ENCODE measurements around the gene OLFM1.

- TF ChIP-seq CTCF (IDR thresholded peaks at IDR 0.05) = no peak
- no peak for TF ChIP-seq POLR2AphosphoS5 (IDR thresholded peaks at IDR 0.05; ENCODE audit: low read depth, low read length)
- TF ChIP-seq SIN3A (IDR thresholded peaks at IDR 0.05; ENCODE audit: borderline replicate concordance, insufficient read depth, low read depth, low read length) = no peak
- TF ChIP-seq, protein P1, sequence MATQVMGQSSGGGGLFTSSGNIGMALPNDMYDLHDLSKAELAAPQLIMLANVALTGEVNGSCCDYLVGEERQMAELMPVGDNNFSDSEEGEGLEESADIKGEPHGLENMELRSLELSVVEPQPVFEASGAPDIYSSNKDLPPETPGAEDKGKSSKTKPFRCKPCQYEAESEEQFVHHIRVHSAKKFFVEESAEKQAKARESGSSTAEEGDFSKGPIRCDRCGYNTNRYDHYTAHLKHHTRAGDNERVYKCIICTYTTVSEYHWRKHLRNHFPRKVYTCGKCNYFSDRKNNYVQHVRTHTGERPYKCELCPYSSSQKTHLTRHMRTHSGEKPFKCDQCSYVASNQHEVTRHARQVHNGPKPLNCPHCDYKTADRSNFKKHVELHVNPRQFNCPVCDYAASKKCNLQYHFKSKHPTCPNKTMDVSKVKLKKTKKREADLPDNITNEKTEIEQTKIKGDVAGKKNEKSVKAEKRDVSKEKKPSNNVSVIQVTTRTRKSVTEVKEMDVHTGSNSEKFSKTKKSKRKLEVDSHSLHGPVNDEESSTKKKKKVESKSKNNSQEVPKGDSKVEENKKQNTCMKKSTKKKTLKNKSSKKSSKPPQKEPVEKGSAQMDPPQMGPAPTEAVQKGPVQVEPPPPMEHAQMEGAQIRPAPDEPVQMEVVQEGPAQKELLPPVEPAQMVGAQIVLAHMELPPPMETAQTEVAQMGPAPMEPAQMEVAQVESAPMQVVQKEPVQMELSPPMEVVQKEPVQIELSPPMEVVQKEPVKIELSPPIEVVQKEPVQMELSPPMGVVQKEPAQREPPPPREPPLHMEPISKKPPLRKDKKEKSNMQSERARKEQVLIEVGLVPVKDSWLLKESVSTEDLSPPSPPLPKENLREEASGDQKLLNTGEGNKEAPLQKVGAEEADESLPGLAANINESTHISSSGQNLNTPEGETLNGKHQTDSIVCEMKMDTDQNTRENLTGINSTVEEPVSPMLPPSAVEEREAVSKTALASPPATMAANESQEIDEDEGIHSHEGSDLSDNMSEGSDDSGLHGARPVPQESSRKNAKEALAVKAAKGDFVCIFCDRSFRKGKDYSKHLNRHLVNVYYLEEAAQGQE (IDR thresholded peaks at IDR 0.05; ENCODE audit: insufficient read depth in 1 of 2, low read depth in 2 of 2, low read length in 1 of 2) = no peak
Measured at GRCh38 chr9:135070964-135071735, 16.3 kb upstream of the OLFM1 start.

Data from Panc1 (cell line).